Retinal pigment epithelial cell (primary cell): Measurements from ENCODE around the gene TRAPPC6A.
A peak's percentile ranks its signal among the peaks of the same experiment; 100 is the strongest.

Source experiments
- DNase-seq: peaks from one replicate; pipeline ENCODE4 v3.0.0-alpha.2; 2010; ENCODE audit warnings: low read depth
- H3K4me3 ChIP-seq: 2 replicates; pipeline ENCODE4 v1.5.1; 2011; ENCODE audit warnings: mild to moderate bottlenecking, low read length, control low read depth, moderate library complexity
- TF ChIP-seq, protein P1 (sequence below): conservative IDR thresholded peaks from 2 replicates; pipeline ENCODE4 v1.5.1; 2011; ENCODE audit warnings: low read depth, low read length, control low read depth, inconsistent platforms

Gene TRAPPC6A

DNA sequence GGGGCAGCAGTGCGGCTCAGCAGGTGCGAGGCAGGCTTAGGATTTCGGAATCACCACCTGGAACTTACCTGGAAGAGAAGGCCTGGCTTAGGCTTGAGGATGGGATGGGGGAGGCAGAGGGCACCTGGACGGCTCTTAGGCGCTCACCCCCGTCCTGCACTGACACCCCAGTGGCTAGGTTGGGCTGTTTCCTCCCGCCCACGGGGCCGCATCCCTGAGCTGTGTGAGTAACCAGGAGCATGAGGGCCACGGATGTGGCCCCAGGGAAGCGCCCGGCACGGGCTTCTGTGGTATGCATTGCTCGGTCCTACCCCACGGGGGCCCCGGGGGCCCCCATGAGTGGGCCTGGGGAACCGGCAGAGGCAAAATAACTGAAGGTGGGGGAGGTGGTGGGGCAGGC is 14.9 kb downstream of the TRAPPC6A start:
- TF ChIP-seq, protein P1, sequence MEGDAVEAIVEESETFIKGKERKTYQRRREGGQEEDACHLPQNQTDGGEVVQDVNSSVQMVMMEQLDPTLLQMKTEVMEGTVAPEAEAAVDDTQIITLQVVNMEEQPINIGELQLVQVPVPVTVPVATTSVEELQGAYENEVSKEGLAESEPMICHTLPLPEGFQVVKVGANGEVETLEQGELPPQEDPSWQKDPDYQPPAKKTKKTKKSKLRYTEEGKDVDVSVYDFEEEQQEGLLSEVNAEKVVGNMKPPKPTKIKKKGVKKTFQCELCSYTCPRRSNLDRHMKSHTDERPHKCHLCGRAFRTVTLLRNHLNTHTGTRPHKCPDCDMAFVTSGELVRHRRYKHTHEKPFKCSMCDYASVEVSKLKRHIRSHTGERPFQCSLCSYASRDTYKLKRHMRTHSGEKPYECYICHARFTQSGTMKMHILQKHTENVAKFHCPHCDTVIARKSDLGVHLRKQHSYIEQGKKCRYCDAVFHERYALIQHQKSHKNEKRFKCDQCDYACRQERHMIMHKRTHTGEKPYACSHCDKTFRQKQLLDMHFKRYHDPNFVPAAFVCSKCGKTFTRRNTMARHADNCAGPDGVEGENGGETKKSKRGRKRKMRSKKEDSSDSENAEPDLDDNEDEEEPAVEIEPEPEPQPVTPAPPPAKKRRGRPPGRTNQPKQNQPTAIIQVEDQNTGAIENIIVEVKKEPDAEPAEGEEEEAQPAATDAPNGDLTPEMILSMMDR, result no peak
- no peak overlapping the region for H3K4me3 ChIP-seq
- DNase-seq, result no peak

DNA sequence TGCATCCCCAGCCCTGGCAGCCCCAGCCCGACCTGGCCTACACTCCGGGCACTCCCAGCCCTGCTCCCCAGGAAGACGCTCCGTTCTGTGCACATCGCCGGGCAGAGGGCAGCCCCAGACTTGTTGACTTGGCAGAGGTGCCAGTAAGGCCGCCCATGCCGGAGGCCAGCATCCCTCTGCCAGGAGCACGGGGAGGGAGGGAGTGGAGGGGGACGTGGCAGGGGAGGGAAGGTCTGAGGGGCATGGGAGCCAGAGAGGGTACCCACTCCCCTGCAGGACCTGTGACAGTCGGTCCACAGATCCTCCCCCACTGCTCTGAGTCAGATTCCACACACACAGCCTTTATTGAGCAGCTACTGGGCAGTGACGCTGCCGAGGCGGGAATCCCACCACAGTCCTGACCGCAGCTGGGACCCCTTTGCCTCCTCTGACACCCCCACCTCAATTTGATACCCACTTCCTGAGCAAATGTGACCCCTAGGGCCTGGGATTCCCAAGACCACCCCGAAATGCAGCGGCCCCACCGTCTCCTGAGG is 15.4 kb downstream of the TRAPPC6A start:
- no peak for DNase-seq
- TF ChIP-seq, protein P1, result no peak
- no peak overlapping the region for H3K4me3 ChIP-seq

DNA sequence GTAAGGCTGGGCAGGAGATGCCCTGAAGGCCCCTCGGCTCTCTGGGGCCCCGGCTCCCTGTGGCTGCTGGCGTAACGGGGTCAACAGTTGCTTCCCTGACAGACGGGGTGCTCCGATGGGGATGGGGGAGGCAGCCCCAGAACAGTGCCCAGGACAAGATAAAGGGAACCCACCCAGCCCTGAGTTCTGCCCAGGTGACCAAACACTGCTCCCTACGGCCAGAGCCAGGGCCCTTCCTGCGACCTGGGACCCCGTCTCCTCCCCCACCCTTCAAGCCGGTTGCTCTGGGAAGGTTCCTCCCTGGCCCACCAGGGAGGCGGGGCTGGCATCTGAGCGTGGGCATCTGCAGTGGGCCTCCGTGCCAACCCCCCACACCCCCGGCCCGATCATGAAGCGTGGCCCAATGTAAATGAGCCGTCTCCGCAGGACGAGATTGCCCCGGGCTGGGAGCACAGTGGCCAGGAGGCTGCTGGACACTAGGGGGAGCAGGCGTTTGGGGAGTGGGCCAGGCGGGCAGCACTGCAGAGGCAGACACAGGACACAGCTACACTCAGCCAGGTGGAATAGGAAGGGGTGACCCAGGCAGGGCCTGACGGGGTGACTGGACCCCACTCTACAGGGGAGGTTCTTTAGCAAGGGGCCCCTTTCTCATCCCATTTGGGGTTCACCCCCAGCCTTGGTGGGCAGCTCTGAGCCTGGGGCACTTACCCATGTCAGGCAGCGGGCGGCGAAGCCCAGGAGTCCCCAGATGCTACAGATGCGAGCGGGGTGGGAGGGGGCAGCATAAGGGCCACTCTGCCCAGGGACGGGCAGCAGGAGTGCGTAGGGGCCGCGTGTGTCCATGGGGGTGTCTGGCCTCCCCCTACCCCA is 16.1 kb downstream of the TRAPPC6A start:
- TF ChIP-seq, protein P1, result peak; percentile 88
- no peak for DNase-seq
- H3K4me3 ChIP-seq, result no peak overlapping the region

DNA sequence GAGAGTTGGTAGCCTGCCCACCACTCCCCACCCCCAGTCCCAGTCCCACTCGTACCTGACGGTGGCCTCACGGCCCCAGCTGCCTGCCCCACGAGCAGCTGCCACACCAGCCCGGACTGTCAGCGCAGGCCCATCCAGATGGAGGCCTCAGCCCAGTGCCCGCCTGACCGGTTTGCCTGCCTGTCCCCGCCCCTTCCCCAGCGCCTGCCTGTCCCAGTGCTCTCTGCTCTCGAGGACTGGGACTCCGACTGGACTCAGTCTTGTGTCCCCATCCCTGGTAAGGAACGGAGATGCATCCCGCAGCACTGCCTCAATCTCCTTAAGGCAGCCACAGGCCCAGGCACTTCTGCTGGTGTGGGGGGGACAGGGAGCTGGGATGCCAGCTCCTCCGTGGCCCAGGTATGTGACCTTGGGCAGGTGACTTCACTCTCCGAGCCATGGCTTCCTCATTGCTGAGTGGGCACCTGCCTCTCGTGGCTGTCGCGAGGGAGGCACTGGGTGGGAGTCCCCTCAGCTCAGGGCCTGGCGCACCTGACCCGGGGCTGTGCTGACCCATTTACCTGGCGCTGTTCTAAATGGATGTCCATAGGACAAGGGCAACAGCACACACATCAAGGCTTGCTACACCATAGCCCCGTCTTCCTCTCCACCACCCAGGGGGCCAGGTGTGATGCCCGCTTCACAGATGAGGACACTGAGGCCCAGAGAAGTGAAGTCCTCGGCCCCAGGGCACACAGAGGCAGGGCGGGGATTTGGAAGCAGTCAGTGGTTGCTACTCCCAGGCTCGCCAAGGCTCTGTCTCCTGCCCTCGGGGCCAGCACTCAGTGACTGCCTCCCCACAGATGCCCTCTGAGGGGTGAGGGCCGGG is 16.9 kb downstream of the TRAPPC6A start, which contains the start of gene NKPD1:
Gene NKPD1 (minus strand): TSS at position 113 of the 868 bp plus-strand sequence. CDS start 832 bp downstream, outside the sequence.
- DNase-seq, result no peak

DNA sequence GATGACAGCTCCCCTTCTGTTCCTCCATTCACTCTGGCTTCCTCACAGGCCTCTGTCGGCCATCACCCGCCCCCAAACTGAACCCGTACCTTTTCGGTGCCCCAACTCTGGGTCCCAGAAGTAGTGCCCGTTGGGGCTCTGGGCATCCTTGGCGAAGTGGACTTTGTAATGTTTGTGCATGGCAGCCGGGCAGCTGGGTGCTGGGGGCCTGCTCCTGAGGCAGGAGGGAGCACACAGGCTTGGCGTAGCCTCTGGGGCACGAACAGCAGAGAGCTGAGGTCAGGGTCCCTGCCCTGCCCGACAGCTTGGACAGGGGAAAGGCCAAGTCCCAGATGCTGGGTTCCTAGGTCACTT is 18.1 kb downstream of the TRAPPC6A start:
- H3K4me3 ChIP-seq, result no peak overlapping the region
- no peak for DNase-seq
- TF ChIP-seq, protein P1, result no peak

More for the DNA sequence above, 16.9 kb downstream of the TRAPPC6A start, which contains the start of gene NKPD1:
- H3K4me3 ChIP-seq, result no peak within 1 kb of the TSS
- TF ChIP-seq, protein P1, result no peak

DNA sequence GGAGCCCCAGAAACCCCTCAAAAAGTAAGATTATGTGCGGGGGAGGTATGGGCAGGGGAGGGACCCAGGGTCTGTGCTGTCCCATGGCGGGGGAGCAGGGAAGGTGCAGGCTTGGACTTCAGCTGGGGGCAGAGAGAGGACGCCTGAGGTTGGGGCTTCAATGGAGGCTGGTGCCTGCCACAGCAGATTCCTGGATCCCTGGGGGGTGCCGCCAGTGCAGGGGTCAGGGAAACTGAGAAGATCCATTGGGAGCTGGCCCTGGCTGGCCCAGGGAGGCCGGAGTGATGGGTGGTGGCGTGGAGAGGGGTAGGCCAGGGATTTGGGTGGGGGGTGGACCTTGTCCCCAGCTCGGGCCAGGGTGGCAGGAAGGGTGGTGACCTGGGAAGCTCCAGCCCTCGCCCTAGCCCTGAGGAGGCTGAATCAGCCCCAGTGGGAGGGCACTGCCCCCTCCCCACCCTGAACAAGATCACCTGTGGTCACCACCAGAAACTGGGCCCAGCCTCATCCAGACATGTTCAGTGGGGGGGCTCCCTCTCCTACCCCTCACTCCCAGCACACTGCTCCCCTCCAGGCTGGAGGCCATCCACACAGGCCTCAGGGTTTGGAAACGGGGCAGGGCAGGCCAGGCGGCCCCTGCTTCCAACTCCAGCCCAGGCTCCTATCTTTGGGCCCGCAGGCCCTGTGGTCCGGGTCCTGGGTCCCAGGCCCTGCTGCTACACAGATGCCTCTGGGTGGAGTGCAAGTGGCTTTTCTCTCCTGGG is 18.6 kb downstream of the TRAPPC6A start:
- no peak for DNase-seq
- no peak overlapping the region for H3K4me3 ChIP-seq
- TF ChIP-seq, protein P1, result no peak
